ENCODE measurements around the gene PLA2G4E.

DNA sequence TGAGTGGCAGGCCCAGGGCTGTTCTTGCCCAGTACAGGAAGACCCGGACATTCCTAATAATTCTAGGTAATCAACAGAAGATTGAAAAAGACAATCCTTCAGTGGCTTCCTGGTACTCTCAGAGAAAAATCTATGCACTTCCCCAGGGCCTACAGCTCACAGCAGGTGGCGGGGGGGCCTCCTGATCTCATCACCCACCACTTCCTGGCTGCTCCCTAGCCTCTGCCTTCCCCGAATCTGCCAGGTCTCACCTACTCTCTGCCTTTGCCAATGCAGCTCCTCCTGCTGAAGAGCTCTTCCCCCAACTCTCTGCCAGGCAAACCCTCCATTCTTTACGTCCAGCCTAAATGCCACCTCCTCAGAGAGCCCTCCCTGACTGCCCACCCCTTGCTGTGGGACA is 86.0 kb downstream of the PLA2G4E start:
- TF ChIP-seq ZNF274 (IDR thresholded peaks at IDR 0.05; ENCODE audit: low read depth, low read length) (no peak), SUZ12 (IDR thresholded peaks at IDR 0.05; ENCODE audit: extremely low read depth, insufficient read depth, insufficient read length) (no peak)

Measured in NT2/D1 (cell line).